Cerebellar cortex (tissue), 1 donor: ENCODE results near the gene FAHD2A.
"Not testable (repeated sequence)": the region's sequence is repeated elsewhere in the genome, so short reads cannot be mapped to it uniquely, and the experiment has no call there.

Experiments used
- DNase-seq: peaks from one replicate; pipeline ENCODE4 v3.0.0-alpha.2; 2015; ENCODE audit warnings: low spot score

The FAHD2A gene

DNA sequence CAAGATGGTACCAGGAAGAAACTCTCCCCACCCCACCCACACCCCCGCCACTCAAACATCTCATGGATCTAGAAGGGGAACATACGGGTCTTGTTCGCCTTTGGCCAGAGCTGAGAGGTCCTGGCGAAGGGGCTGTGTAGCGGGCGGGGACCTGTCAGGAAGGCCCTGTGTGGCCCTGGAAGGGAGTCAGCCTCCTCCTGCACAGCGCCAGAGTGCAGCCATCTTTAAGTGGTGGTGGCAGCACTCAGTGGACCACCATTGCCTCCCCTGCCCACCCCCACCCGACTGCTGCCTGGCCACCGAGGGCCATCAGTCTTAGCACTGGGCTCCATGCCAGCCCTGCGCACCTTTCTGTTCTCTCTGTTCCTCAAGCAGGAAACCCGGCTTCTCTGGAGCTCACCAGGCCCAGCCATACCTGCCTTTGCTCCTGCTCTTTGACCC lies 11.6 kb upstream of the FAHD2A start:
- DNase-seq = no peak

DNA sequence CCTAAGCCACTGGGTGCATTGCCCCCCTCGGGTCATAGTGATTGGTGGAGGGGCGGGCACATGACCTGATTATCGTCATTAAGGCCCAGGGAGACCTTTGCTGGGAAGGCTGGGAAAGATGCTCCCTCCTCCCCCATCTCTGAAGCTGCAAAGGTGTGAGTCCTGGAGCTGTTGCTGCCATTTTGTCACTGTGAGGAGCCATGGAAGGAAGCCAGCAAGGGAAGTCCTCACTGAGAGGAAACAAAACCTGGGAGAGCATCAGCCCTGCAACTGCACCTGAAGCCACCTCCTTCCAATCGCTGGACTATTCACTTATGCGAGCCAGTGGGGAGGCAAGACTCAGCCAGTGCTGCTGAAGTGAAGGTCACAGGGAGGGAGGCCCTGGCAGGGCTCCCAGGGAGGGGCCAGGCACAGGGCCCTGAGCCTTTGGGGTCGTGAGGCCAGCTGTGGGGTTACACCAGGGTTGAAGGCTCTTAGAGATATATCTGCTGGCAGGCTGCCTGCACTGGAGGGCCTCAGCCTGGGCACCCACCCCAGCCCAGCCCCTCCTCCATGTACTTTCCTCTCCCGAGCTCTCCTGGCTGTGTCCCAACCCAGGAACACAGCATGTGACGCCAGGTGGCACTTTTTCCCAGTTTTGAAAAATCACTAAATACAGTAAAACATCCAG lies 10.7 kb upstream of the FAHD2A start:
- peak; percentile 17 for DNase-seq

DNA sequence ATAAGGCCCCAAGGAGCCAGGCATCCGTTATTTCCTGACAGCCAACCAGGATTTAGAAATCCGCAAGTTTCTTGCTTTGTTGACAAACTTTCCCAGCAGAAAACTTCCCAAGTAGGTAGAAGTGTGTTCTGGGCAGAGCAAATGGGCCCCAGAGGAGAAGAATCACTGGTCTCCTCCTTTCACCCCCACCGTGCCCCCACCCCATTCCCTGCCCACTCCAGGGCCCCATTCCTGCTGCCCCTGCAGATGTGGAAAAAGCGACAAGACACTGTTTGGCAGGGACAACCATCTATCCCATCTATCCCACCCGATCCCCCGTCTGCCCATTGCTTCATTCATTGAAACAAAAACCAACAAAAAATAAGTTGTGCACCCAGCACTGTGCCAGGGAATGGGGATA lies 10.2 kb upstream of the FAHD2A start:
- no peak for DNase-seq

DNA sequence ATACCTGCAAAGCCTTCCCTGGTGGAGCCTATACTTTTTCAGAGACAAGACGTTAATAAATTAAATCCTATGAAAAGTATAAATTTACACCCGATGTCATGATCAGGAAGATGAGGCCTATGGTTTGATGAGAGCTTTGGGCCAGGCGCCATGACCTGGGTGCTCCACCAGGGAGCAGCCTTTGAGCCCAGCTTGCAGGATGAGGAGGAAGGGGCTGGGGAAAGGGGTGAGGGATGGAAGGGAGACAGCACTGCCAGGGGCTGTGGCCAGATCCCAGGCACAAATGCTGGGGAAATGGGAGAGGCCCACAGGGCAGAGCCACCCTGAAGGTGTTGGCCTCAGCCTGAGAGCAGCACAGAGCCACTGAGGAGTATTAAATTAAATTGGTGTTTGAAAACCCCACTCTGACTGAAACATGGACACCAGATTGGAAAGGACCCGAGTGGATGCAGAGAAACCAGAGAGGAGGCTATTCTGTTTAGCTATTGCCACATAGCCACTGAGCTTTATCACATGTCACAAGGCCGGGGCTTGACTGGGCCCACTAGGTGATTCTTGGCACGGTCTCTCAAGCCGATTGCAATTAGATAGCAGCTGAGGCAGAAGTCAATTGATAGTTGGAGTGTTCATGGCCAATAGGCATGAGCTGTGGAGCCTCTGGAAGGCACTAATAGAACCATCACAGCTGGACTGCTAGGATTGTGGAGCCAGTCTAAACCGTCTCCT lies 9.6 kb upstream of the FAHD2A start:
- DNase-seq = no peak

DNA sequence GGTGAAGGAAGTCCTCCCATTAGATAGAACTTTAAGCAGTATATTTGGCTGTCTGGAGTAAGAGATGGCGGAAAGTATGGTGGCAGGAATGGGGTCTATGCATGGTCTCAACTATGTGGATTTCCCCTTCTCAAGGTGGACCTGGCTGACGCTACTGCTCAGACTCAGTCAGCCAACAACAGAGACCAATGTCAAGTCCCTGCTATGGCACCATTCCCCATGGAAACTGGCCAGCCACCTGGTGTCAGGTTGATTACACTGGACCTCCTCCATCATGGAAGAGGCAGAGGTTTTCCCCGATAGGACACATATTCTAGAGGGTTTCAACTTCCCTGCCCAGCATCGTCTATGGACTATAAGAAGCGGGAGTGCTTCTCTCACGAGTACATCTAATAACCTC lies 8.6 kb upstream of the FAHD2A start:
- DNase-seq = peak; percentile 54

DNA sequence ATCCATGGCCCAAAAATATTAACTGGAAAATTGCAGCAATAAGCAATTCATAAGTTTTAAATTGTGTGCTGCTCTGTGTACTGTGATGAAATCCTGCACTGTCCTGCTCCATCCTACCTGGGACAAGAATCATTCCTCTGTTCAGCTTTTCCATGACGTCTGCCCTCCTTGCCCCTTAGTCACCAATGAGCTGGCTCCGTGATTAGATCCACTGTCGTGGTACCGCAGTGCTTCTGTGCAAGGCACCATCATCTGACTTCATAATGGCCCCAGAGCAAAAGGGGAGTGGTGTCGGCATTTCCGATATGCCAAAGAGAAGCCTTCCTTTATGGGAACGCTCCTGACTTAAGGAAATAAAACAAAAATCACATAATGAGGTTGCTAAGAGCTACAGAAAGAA lies 3.4 kb upstream of the FAHD2A start:
- DNase-seq = no peak

DNA sequence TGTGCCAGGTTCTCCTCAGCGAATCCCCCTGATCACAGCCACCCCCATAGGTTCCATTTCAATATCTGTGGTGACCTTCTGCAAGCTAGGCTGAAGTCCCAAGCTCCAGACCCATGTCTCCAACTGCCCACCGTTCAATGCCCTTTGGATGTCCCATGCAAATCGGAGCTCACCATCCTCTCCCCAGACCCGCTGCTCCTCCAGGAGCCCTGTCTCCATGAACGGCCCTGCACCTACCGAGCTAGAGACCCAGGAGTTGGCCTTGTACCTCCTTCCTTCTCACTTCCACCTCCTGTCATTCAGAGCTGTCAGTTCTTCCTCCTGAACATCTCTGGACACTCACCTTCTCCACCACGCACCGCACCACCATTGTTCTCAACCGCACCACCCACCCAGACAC lies 1.0 kb upstream of the FAHD2A start:
- no peak for DNase-seq

DNA sequence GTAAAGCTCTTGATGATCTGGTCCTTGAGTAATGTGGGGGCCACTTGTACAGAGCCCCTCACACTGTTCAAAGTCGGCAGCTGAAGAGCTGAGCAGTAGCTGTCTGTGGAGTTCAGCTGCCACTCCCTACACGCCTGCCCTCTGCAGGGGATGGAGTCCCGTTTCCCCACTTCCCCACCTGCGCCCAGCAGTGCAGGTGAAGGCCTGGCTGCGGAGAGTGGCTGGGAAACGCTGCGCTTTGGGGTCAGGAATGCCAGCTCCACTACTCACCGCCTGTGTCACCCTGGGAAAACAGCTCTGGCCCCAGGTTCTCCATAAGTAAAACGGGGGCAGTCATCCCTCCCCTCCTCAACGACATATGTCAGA lies 521 bp upstream of the FAHD2A start:
- peak; percentile 26 for DNase-seq

DNA sequence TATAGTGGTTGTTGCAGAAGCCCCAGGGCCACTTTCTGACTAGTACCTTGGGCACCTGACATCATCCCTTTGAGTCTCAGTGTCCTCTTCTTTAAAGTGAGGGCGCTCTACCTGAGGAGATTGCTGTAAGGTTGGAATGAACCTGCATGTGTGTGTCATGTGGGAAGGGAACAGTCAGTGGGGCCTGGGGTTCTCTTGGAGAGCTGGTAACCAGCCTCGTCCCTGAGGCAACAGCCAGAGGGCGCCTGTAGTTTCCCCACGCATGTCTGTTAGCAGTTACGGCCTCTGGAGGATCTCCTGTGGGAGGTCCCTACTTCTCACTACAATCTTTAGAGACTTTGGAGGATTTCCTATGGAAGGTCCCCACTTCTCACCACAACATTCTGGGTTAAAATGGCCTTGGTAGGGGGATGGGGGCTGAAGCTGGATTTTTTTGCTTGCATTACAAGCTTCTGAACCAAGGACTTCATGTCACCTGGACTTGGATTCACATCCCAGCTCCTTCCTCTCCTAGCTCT lies 755 bp downstream of the FAHD2A start:
- peak; percentile 52 for DNase-seq

DNA sequence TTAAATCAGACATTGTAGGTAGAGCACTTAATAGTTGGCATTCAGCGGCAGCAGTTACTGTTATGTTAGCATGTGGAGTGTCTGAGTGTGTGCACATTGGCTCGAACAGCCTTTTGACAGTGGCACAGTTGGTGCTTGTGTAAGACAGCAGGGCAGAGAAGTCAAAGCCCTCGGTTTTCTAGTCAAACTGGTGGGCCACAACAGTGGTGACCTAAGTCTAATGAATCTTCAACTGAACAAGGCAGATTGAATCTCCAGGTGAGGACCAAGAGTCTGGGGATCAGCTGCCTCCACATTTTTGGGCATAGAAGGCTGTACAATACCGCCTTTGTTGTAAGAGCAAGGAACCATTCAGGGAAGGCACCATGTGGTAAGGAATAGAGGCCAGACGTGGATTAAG lies 1.3 kb downstream of the FAHD2A start:
- DNase-seq = not testable (repeated sequence)

DNA sequence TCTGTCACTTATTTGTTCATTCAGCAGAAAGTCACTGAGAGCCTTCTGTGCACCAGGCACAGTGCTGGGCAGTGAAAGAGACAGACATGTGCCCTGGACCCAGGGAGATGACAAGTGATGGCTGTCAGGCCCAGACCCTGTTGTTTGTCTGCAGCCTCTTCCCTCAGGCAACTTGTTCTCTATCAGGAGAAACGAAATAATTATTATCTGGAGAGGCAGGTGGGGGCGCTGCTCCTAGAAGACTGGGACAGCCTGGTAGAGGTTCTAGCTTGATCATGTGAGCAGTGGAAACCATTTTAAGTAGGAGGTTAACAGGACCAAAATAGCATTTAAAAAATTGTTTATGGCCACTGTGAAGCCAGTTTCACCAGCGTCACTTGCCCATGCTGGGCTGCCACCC lies 2.2 kb downstream of the FAHD2A start:
- not testable (repeated sequence) for DNase-seq

DNA sequence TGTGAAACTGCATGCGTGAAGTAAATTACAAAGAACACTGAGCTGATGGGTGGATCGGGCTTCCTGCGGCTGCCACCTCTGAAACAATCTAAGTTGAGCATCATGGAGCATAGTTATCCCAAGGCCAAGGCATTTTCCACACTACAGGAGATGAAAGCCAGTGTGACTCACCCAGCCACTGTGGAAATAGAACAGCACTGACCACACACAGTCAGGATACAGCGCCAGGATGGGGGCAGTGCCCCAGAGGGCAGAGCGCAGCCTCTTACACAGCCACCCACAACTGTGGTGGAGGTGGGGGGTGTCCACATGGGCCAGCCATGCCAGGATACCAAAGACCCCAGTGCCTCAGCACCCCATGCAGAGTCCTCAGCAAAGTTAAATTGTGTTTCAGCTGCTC lies 8.7 kb downstream of the FAHD2A start:
- DNase-seq = not testable (repeated sequence)

DNA sequence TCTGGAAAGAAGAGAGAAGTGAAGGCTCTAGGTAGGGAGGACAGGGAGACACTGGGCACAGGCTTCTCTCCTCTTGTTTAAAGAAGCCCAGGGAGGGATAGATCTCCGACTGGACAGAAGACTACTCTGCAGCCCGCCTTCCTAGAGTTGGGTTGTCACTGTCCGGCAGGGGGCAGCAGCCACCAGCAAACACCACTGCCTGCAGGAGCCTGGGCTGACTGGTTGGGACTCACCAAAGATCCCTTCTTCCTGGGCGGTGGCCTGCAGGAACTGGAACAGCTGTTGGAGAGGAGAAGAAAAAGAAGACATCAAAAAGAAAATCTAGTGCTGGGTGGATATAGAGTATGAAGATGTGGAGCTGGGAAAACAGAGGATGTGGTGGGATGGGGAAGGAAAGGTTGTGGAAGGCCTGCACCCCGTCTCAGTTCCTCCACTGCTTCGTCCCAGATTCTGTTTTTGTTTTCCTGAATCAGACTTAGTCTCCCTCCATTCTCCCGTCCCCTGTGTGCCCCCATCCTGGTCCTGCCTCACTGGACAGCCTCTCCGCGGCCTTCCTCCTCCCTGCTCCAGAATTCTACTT lies 11.6 kb downstream of the FAHD2A start:
- DNase-seq = peak; percentile 90

DNA sequence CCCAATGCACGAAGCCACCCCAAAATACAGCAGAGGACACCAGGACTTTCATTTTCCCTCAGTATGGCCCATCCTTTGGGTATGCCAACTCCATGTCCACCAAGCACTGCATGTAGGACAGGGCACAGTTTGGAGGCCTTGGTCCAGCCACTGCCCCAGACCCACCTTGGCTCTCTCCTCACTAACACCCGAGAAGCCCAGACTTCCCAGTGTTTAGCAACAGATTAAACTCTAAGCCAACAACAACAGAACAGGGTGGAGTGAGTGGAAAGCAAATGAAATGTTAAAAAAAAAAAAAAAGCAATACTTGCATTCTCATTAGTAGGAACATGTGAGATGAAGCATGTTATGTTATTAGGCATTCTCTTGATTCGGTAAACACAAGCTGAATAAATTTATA lies 12.6 kb downstream of the FAHD2A start:
- not testable (repeated sequence) for DNase-seq

DNA sequence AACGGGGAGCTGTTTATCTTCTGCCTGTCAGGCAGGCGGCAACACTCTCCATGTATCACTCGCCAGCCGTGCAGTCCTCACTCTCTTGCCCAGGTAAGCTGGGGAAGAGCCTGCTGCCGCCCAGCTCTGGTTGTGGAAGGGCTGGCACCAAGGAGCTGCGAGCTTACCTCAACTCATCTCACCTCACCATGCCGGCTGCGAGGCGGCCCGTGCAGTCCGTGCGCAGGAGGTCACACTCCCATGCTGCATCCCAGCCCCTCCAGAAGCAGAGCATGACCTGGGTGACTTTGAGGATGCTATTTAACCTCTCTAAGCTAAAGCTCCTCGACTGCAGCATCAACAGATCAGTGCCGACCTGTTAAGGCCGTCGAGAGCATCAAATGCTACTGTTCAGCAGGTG lies 13.1 kb downstream of the FAHD2A start:
- DNase-seq = not testable (repeated sequence)

DNA sequence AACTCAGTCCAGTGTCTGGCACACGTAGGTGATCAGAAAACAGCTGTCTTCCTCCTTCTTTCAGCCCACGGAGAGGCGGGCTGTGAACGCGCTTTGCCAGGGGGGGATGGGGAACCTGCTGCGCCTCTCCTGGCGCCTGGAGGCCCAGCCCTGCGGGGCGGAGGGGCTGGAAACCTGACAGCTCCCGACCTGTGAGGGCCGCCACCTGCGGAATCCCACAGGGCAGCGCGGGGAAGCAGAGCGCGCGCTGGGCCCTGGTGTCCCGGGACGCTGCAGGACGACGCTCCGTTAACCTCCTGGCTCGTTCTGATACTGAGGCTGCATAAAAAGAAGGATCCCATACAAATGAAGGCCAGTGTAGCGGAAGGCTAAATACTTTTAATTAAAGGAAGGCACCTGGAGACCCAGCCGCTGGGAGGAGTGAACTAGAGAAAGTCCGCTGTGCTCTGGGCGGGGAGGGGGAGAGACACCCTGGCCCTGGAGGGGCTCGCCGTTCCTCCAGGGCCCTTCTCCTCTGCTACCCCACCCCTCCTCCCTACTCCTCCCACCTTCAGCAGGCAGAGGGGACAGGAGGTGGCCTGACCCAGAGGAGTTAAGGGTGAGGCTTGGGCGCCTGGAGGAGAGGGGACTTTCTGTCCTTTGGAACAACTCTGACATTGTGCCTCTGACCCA lies 24.8 kb downstream of the FAHD2A start:
- DNase-seq = not testable (repeated sequence)

DNA sequence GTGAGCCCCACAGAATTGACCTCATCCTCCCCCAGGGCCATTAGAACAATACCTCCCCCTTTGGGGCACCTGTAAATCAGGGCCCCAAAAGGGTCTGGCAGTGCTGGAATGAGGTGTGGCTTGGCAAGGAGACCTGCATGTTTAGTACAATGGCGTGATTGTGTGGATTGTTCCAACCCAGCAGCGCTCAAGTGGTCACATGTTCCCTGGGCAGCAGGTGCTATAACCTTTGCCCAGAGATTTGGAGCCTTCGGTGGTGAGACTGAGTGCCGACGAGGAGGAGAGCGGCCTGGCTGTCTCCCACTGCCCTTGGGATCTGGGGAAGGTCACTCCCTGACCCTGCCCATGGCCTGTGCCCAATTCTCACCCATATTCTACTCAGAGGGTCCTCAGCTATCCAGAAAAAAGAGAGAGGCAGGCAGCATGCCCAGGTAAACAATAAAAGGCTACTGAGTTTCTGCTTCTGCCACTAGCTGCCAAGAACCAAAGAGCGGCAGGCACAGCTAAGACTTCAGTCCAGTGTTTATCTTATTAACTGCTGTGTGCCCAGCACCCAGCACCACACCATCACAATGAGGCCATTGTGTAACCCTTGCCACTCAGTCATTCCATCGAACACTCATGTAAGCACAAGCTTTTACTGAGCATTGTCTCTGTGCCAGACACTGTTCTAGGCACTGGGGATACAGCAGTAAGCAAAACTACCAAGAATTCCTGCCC lies 27.4 kb downstream of the FAHD2A start:
- not testable (repeated sequence) for DNase-seq

DNA sequence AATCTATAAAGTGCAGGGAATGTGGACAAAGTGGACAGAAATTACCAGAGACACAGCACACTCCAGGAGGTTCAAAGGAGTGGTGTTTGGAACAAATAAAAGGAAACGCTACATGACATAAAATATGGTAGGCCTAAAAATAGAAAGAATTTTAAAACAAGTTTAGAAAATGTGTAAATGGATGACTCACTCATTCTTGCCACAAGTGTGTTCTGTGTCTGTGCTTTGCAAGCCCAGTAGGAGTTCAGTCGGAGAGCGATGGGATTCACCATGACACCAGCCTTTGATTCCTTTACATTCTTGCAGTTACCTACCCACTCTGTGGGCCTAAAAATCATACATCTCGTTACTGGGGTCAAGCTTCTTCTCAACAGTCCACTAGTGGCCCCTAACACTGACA lies 30.9 kb downstream of the FAHD2A start:
- DNase-seq = not testable (repeated sequence)

DNA sequence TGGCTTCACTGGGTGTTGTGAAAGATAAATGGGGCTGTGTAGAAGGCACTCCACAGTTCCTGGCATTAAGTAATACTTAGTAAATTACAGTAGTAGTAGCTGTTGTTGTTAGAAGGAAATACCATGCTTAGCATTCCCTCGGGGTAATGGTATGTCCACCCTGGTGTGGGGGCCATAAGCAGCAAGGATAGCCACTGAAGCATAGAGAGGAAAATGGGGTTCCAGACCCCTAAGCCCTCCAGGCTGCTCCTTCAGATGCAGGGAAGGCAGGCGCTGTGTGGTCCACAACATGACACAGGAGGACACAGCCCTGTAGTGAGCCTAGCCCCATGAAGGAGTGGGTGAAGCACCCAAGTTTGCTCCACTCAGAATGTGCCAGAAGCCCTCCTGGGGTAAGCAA lies 31.5 kb downstream of the FAHD2A start:
- DNase-seq = not testable (repeated sequence)

DNA sequence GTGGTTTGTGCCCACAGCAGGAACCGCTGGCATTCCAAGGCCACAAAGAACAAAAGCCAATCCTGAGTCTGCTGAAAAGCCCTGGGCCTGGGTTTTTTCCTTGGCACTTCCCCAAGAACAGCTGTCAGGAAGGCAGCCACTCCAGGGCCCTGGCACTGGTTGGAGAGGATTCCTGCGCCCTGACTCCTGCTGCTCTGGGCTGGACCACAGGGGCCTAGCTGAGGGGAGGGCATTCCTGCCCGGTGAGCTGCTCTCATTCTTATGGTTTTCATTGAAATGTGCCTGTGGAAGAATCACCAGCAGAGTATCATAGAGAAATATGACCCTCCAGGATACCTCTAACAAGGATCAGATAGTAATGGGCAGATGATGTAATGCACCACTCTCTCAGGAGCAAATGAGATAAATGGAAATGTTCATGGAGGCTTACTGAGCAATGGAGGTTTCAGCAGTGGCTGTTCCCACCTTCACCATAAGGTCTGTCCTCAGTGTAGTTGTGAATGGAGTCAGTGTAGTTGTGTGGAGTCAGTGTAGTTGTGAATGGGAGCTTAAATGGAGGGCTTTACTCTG lies 32.1 kb downstream of the FAHD2A start:
- DNase-seq = not testable (repeated sequence)

DNA sequence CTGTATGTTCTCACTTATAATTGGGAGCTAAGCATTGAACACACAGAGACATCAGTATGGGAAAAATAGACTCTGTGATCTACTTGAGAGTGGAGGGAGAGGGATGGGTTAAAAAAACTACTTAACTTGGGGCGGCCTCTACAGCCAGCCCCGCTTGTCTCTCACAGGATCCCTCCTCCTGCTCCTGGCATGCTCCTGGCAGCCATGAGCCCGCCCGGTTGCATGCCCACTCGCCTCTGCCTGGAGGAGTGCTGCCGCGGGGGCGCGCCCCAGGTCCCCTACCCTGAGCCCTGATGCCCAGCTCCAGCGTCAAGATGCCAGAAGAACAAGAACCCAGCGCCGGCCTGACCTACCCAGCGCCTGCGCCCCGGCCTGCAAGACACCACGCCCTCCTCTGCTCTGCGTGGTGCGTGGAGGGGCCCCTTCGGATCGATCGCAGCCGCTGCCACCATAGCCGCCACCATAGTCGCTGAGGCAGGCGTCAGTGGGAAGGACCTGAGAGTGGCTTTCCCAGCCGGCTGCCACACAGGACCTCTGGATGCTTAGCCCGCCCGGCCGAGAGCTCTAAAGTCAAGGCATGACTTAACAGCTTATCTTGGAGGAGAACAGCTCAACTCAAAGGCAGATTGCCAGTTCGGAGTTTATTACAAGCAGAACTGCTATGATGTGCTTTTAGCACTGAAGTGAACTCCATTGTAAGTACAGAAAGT lies 32.8 kb downstream of the FAHD2A start:
- DNase-seq = not testable (repeated sequence)
